ENCODE measurements around the gene GREB1.

GREB1 gene, protein sequence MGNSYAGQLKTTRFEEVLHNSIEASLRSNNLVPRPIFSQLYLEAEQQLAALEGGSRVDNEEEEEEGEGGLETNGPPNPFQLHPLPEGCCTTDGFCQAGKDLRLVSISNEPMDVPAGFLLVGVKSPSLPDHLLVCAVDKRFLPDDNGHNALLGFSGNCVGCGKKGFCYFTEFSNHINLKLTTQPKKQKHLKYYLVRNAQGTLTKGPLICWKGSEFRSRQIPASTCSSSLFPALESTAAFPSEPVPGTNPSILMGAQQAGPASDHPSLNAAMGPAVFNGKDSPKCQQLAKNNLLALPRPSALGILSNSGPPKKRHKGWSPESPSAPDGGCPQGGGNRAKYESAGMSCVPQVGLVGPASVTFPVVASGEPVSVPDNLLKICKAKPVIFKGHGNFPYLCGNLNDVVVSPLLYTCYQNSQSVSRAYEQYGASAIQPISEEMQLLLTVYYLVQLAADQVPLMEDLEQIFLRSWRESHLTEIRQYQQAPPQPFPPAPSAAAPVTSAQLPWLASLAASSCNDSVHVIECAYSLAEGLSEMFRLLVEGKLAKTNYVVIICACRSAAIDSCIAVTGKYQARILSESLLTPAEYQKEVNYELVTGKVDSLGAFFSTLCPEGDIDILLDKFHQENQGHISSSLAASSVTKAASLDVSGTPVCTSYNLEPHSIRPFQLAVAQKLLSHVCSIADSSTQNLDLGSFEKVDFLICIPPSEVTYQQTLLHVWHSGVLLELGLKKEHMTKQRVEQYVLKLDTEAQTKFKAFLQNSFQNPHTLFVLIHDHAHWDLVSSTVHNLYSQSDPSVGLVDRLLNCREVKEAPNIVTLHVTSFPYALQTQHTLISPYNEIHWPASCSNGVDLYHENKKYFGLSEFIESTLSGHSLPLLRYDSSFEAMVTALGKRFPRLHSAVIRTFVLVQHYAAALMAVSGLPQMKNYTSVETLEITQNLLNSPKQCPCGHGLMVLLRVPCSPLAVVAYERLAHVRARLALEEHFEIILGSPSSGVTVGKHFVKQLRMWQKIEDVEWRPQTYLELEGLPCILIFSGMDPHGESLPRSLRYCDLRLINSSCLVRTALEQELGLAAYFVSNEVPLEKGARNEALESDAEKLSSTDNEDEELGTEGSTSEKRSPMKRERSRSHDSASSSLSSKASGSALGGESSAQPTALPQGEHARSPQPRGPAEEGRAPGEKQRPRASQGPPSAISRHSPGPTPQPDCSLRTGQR (N-terminal part only)

DNA sequence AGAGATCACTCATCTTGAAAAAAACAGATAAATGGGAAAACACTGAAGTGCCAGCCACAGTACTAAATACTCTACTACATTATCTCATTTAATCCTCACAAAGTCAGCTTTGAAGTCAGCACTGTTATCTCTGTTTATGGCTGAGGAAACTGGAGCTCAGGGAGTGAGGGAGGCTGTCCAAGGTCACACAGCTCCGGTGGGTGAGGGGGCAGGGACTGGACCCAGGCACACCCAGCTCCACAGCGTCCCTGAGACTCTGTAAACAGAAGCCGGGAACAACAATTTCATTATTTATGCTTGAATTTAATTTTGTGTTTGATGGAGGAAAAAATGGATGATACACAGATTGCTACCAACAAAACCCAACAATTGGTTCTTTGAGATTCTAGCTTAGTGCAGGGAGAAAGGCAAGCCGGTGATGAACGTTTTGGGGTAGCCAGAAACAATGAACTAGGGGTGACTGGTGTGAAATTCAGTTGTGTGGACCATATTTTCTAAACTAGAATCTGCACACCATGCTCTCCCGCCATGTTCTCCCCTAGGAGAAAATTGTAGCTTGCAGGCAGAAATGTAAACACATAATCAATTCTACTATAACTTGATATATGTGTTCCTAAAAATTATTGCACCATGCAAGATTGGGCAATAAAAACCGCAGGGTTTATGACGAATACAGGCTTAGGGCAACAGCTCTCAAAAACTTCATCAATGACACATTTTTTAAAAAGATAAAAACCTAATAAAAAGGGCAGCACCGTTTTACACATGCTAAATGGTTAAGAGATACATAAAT is at the start of gene GREB1:
TSS of gene GREB1 (plus strand) at position 768 of the 793 bp plus-strand sequence. CDS start 22,570 bp downstream, outside the sequence.
- no peak for DNase-seq (ENCODE audit: low spot score)

DNA sequence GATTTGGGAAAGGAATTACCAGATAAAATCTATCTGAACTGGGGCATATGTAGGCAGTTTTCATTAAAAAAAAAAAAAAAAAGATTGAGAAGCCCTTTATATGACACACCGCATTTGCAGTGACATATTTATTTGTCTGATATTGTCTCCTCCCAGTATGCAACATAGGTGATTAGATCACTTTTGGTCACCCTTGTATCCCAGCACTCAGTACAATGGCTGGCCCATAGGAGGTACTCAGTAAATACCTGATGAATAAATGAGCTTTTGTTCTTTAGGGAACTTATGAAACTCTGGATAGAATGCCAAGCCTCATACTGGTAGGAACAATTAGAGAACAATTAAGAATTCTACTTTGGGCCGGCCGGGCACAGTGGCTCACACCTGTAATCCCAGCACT is 45.0 kb upstream of the GREB1 start:
- DNase-seq (ENCODE audit: low spot score), result no peak

DNA sequence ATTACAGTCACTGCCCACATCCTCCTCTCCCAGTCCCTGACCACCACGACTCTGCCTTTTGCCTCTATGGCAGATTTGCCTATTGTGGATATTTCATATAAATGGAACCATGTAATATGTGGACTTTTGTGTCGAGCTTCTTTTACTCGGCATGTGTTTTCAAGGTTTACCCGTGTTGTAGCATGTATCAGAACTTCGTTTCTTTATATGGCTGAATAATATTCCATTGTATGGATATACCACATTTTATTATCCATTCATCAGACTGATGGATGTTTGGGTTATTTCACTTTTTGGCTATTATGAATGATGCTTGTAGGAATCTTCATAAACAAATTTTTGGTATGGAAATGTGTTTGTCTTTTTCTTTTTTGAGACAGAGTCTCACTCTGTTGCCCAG is 43.7 kb upstream of the GREB1 start:
- DNase-seq (ENCODE audit: low spot score), result no peak

DNA sequence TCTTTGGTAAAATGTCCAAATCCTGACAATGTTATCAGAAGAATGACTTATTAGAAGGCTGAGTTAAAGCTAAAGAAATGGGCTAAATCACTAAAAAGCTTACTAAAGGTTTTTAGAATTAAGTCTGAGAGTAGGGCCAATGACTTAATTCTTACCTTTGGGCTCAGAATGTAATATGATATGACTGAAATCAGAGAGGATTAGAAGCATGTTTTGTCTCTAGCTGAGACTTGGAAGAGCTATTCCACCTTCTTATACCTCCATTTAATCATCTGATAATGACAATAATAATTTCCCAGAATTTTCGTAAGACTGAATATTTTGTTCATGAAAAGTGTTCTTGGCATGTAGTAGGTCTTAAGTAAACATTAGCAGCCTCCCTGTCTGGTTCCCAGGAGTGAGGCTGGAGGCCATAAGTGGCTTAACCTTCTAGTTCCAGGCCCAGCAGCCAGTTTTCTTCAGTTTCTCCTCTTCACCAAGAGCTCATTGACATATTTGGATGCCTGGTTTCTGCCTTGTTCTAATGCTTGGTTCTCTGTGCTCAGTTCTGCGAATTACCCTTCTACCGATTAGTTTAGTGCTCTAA is 42.4 kb upstream of the GREB1 start:
- DNase-seq (ENCODE audit: low spot score), result no peak

DNA sequence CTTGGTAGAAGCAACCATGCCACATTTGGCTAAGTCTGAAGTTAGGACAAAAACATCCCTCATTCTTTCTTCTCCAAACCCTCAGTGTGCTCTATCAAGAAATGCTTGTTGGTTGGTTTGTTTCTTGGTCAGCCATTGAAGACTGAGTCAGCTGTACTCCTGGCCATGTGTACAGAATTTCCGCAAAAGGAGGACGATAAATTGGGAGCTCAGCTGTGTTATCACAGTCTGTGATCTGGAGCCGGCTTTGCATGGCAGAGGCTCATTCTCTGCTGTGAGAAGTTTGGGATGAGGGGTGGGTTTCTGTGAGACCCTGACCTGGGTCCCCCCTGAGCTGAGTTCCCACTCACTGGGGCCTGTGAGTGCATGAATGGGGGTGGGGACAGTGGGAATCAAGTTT is 41.6 kb upstream of the GREB1 start:
- no peak for DNase-seq (ENCODE audit: low spot score)

DNA sequence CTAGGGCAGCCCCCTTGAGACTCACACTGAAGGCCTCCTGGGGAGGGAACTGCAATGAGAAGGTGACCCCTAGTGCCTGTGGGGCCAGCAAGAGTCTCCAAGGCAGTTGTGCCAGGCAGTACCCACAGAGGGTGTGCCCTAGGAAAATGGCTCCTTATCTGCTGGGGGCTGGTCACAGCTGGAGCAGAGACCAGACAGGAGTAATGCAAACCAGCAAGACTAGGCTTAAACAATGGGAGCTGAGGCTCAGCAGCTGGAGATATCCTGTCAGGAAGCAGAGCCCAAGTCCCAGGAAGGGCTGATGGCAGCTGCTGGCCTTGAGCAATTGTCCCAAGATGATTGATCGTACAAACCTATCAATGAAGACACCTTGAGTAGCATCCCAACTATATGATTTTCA is 41.1 kb upstream of the GREB1 start:
- no peak for DNase-seq (ENCODE audit: low spot score)

DNA sequence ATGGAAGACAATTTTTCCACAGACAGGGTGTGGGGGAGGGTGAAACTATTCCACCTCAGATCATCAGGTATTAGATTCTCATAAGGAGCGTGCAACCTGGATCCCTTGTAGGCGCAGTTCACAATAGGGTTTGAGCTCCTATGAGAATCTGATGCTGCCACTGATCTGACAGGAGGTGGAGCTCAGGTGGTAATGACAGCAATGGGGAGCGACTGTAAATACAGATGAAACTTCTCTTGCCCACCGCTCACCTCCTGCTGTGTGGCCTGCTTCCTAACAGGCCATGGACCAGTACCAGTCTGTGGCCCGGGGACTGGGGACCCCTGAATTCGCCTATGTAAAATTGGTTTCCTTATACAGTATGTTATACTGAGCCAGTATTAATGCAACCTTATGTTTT is 40.6 kb upstream of the GREB1 start:
- DNase-seq (ENCODE audit: low spot score), result no peak

DNA sequence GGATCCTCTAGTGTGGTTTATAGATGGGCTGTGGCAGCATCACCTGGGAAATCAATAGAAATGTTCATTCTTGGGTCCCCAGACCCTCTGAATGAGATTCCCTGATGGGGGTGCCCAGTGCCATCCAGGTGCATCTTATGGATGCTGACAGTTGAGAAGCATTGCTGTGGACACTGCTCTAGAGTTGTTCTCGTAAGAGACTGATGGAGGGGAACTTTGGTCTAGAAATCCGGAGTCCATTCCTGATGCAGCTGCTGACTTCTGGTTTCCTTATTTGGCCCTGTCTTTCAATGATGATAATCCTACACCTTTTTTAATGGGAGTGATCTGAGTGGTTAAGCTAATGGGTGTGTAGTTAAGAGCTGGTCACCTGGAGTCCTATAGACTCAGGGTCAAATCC is 39.5 kb upstream of the GREB1 start:
- no peak for DNase-seq (ENCODE audit: low spot score)

DNA sequence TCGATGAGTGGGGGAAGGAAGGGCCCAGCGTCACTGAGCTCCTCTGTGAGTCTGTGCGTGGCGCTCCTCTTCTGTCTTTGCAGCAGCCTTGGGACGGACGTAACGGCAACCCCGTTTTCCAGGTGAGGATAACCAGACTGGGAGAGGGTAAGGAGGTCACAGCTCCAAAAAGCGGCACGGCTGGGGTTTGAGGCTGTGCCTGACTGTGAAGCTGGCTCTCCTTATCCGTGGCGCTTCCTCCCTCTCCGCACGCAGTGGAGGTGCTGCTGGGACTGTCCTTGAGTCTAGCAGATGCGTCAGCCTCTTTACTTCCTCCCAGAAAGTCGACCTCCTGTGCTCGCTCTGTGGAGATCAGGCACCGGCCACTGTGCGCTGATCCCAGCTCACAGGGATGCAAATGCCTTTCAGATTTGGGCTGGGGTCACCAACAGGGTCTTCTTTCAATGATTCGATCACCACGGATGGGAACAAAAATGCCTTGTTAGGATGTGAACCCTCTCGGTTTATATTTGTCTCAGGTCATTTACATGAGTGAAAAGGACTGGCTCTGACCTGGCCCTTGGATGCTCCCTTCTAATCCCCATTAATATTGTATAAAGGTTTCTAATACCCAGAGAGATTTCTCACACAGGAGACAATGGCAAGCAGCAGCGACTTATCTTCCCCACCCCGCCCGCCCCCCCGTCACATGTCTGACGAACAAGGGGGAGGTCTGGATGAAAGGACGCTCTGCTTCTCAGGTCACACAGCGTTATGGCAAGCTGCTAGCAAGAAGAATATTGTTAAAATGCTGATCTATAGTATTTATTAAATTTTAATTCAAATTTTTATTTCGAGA is 37.8 kb upstream of the GREB1 start:
- no peak for DNase-seq (ENCODE audit: low spot score)

DNA sequence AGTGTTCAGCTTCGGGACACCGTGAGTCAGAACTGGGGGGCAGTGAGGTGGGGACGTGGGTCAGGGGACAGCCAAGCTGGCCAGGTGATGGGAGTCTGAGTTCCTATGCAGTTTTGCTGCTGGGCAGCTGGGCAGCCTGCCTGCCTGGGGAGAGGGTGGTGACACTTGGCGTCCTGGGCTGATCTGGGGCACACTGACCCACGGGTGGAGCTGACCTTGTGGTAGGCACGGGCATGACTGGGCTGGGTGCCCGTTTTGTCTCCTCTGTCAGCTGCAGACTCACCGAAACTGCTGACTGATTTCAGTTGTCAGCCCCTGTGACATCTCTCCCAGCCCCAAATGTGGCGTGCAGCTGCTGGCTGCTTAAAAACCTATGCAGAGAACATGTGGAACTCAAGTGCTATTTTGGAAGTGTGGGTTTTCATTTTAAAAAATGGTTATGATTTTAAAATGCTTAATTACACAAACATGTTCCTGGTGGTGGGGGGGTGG is 35.3 kb upstream of the GREB1 start:
- no peak for DNase-seq (ENCODE audit: low spot score)

DNA sequence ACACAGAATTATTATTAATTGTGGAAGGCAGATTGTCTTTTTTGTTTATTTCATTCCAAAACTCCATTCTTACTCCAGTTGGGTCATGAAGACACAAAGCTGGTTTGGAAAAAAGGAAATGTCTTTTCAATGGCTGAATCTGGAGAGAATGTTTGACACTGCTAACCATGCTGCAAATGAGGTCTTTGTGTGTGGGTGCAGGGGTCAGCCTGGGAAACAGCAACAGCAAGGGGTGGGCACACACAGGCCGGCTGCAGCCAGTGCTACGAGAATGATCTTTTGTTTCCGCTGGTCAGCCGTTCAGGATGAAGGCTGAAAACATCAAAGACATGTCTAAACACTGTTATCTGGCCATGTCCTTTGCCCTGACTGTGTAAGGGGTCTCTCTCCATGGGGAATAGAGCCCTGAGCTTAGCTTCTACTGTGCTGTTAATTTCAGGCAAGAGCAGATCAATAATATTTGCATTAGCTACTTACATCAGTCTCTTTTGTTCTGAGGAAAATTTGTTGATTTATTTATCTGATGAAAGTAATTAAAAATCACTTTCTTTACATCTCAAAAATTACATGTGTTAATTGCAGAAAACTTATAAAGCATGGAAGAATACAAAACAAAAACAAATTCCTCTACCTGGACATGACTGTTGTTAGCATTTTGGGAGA is 34.6 kb upstream of the GREB1 start:
- DNase-seq (ENCODE audit: low spot score), result no peak

DNA sequence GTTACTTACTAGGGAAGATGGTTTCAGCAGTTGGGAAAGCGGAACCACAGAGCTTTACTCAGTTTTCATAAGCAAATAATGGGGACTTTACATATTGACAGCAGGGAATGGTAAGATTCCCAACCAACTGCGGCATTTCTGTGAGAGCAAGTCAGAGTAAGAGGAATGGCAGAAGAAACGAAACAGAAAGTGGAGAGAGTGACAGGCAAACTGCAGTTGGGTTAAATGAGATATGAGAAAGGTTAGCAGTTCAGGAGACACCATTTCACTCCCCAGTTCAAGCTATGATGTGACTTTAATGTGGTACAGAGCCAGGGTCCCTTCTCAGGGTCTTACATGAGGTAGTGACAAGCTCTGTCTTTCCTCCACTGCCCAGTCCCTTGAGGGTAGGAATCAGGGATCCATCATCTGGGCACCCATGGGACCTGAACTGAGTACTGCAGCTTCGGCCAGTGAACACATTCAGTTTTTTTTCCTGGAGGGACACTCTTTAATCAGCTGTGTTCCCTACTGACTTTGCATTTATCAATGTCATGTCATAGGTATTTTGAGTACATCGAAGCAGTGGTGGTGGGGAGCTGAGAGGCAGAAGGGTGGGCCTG is 33.0 kb upstream of the GREB1 start:
- DNase-seq (ENCODE audit: low spot score), result no peak

DNA sequence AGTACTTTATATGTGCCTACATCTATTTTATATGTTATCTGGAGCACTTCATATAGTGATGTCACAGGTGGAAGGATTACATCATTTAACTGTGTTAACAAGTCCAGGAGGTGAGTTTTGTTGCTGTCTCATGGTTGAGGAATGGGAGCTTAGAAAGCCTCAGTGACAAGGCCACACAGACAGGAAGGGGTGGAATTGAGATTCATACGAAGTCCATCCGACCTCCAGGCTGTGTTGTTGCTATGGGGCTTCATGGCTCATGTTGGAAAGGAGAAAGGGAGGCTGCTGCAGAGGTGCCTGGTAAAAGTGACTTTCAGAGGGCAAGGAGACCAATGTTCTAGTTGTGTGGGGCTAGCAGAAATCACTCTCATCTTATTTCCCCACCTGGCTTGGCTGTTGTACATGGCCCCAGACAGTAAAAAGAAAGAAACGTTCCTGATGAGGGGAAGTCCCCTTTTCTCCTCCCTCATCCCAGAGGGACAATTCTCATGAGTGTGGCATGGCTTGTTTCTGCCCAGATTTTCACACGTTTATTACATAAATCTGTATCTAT is 31.0 kb upstream of the GREB1 start:
- DNase-seq (ENCODE audit: low spot score), result no peak

DNA sequence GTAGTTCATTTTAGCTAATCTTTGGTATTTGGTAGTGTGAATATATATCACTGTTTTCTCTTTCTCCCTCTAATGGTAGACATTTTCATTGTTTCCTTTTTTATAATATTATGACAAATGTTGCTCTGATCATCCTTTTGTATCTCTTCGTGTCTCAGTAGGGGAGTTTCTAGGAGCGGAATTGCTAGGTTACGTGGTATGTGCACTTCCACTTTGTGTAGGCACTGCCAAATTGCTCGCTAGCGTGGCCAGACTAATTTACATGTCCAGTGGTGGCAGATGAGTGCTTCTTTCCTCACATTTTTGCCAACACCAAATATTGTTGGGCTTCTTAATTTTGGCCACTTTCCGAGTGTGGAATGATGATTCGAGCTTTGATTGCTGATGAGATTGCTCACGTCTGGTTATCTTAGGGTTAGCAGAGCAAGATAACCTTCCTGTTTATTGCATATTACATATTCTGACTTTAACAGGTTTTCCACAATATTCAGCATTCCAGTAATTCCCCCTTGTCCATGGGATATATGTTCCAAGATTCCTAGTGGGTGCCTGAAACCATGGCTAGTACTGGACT is 30.4 kb upstream of the GREB1 start:
- DNase-seq (ENCODE audit: low spot score), result no peak

DNA sequence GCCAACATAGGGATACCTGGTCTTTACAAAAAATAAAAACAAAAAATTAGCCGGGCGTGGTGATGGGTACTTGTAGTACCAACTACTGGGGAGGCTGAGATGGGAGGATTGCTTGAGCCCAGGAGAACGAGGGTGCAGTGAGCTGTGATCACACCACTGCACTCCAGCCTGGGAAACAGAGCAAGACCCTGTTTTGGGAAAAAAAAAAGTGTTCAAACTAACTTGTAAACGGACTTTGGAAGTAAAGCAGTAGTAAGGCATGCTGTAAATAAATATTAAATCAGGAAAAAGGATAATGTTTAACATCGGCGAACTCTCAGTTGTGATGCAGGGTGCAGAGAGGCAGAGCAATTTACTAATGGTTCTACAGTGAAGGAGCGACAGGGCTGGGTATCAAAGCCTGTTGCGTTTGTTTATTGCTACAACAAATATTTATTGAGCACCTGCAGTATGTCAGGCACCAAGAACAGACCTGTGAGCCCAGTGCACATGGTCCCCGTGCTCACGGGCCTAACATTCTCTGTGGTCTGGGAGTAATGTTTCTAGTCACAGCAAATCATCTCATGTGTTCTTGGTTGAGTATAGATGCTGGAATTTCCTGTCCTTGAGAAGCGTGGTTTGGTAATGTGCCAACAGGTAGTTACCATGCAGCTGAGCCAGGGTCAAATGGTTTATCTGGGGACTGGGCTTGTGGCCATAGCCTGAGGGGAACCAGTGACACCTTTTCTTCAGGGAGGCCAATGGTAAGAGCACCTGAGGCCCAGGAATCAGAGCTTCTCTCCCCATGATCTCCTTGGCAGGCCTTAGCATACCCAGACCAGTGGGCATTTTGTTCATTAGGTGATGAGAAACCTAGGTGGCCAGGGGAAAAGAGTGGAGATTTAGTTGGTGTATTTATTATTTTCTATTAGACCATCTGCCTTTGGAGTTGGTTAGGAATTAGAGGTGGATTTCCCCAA is 27.9 kb upstream of the GREB1 start:
- no peak for DNase-seq (ENCODE audit: low spot score)

DNA sequence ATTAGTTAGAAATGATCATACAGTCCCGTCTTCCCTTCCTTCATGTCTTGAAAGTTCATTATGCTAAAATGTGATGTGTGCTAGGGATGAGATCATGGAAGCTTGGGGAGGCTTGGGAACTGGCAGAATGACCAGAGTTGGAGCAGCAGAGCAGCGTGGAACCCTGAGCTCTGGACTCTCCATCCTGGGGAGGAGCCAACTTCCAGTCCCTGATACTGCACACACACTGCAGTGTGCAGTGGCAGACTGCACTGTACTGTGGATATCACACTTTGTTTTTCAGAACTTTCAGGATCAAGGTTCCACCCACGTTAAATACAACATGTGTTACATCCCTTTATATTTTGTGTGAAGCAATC is 27.3 kb upstream of the GREB1 start:
- no peak for DNase-seq (ENCODE audit: low spot score)

DNA sequence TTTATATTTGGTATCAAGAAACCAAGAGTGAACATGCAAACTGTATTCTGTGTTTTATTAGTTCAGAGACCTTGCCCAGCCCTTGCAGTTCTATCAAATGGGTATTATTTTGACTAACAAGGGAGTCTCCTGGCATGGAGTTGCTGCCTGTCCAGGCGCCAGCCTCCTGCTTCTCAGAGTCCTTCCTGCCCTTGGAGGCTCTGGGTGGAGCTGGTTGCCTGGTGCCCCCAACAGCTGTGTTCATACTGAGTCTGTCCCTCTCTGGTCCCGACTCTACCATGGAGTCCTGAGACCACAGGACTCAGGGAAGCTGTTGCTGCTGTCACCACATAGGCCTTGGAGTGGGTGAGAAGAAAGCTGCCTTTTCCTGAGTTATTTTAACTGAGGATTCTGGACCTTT is 26.3 kb upstream of the GREB1 start:
- no peak for DNase-seq (ENCODE audit: low spot score)
